OCI-LY1 (cell line): ENCODE measurements around the gene ZMAT3.

Experiments
- H2AFZ ChIP-seq: fragments of 200-600 bp; sonication (generic), shearing (Covaris generic); 2 replicates; pipeline ENCODE4 v1.6.0; 2014; ENCODE audit warnings: antibody characterized with exemption, mild to moderate bottlenecking, low read length
- H3F3A ChIP-seq: fragments of 200-600 bp; sonication (generic), shearing (Covaris generic); 2 replicates; pipeline ENCODE4 v1.6.0; 2014; ENCODE audit warnings: mild to moderate bottlenecking, antibody characterized with exemption, low read length, moderate library complexity; ENCODE audit not compliant: insufficient read depth
- H3K27ac ChIP-seq: fragments of 200-600 bp; sonication (generic); 2 replicates; pipeline ENCODE4 v1.5.1; 2014; ENCODE audit warnings: low read length, mixed run types, mild to moderate bottlenecking, low read depth; ENCODE audit not compliant: poor library complexity, severe bottlenecking
- H3K27me3 ChIP-seq: fragments of 200-600 bp; sonication (generic); 2 replicates; pipeline ENCODE4 v1.6.0; 2014; ENCODE audit warnings: antibody characterized with exemption, mild to moderate bottlenecking, low read length, moderate library complexity; ENCODE audit not compliant: insufficient read depth
- H3K36me3 ChIP-seq: fragments of 200-600 bp; sonication (generic); 2 replicates; pipeline ENCODE4 v1.6.1; 2014; ENCODE audit warnings: mild to moderate bottlenecking, antibody characterized with exemption, low read length, moderate library complexity, mixed read lengths; ENCODE audit not compliant: insufficient read depth
- H3K4me1 ChIP-seq: fragments of 200-600 bp; sonication (generic); 2 replicates; pipeline ENCODE4 v1.5.1; 2014; ENCODE audit warnings: mild to moderate bottlenecking, low read length, moderate library complexity; ENCODE audit not compliant: insufficient read depth, severe bottlenecking
- H3K4me2 ChIP-seq: fragments of 200-600 bp; sonication (generic), shearing (Covaris generic); 2 replicates; pipeline ENCODE4 v1.6.1; 2014; ENCODE audit warnings: low read length
- H3K4me3 ChIP-seq: fragments of 200-600 bp; sonication (generic); 2 replicates; pipeline ENCODE4 v1.5.1; 2014; ENCODE audit warnings: low read length, low read depth, mild to moderate bottlenecking, mixed read lengths; ENCODE audit not compliant: poor library complexity, severe bottlenecking
- H3K79me2 ChIP-seq: fragments of 200-600 bp; shearing (Covaris generic); 2 replicates; pipeline ENCODE4 v1.6.1; 2016; ENCODE audit warnings: mixed run types, low read length, mixed read lengths; ENCODE audit not compliant: insufficient read depth
- H3K9ac ChIP-seq: fragments of 200-600 bp; sonication (generic), shearing (Covaris generic); 2 replicates; pipeline ENCODE4 v1.6.1; 2014; ENCODE audit warnings: mild to moderate bottlenecking, low read length, mixed read lengths
- H3K9me2 ChIP-seq: fragments of 200-600 bp; sonication (generic), shearing (Covaris generic); 2 replicates; pipeline ENCODE4 v1.6.1; 2014; ENCODE audit warnings: low read depth, mild to moderate bottlenecking, low read length, mixed read lengths
- H3K9me3 ChIP-seq: fragments of 200-600 bp; shearing (Covaris generic); 2 replicates; pipeline ENCODE4 v1.6.1; 2014; ENCODE audit warnings: low read length, mixed read lengths
- H4K20me1 ChIP-seq: fragments of 200-600 bp; sonication (generic), shearing (Covaris generic); 2 replicates; pipeline ENCODE4 v1.6.0; 2016; ENCODE audit warnings: mild to moderate bottlenecking, low read length; ENCODE audit not compliant: insufficient read depth
- EZH2 ChIP-seq: fragments of 200-600 bp; sonication (generic), shearing (Covaris generic); IDR thresholded peaks from 2 replicates; pipeline ENCODE4 v1.8.0; 2017; ENCODE audit warnings: borderline replicate concordance, mixed run types, mild to moderate bottlenecking, antibody characterized with exemption, low read length, moderate library complexity, mixed read lengths
- TF ChIP-seq, protein P1 (sequence below): fragments of 200-600 bp; sonication (generic), shearing (Covaris generic); IDR thresholded peaks from 2 replicates; pipeline ENCODE4 v1.5.1; 2017; ENCODE audit warnings: mild to moderate bottlenecking, antibody characterized with exemption, low read length, moderate library complexity, mixed read lengths

Gene ZMAT3

DNA sequence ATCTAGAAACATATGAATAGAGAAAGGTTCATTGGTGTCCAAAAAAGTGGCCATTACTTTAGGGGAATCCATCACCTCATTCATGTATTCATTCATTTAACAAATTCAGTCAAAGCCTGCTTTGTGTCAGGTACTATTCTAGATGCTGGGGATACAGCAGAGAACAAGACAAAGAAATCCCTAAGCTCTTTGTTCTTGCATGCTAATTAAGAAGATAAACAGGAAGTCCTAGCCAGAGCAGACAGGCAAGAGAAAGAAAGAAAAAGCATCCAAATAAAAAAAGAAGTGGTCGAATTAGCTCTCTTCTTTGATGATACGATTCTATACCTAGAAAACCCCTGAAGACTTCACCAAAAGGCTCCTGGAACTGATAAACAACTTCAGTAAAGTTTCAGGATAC lies 12.4 kb upstream of the ZMAT3 start:
- Histone ChIP-seq H3K27ac (no peak overlapping the region), H3K4me1 (no peaks in the 10 kb centered on the region), H3K4me3 (no peak overlapping the region), H4K20me1 (no peaks in the 10 kb centered on the region), H3K79me2 (no peaks in the 10 kb centered on the region), H3K36me3 (no peaks in the 10 kb centered on the region), H3K4me2 (no peak overlapping the region), H3F3A (no peaks in the 10 kb centered on the region), H3K9me2 (no peaks in the 10 kb centered on the region), H3K9ac (no peak overlapping the region), H3K9me3 (no peaks in the 10 kb centered on the region), H3K27me3 (no peaks in the 10 kb centered on the region), H2AFZ (no peak overlapping the region)
- no peak for TF ChIP-seq EZH2
- TF ChIP-seq, protein P1, sequence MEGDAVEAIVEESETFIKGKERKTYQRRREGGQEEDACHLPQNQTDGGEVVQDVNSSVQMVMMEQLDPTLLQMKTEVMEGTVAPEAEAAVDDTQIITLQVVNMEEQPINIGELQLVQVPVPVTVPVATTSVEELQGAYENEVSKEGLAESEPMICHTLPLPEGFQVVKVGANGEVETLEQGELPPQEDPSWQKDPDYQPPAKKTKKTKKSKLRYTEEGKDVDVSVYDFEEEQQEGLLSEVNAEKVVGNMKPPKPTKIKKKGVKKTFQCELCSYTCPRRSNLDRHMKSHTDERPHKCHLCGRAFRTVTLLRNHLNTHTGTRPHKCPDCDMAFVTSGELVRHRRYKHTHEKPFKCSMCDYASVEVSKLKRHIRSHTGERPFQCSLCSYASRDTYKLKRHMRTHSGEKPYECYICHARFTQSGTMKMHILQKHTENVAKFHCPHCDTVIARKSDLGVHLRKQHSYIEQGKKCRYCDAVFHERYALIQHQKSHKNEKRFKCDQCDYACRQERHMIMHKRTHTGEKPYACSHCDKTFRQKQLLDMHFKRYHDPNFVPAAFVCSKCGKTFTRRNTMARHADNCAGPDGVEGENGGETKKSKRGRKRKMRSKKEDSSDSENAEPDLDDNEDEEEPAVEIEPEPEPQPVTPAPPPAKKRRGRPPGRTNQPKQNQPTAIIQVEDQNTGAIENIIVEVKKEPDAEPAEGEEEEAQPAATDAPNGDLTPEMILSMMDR = no peak

DNA sequence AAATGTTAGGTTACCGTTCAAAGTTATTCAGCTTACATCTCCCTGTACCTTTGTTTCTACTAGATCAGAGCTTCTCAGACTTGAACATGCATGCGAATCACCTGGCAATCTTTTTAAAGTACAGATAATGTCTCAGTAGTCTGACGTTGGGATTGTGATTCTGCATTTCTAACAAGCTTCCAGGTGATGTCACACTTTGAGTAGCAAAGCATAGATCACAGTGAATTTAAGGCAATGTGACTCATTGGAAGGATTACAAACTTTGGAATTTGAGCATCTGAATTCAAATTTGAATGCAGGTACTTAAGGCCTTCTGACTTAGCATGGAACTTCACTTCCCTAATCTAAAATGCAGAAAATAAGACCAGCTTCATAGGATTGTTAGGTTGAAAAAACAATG lies 10.8 kb upstream of the ZMAT3 start:
- H3K9me2 ChIP-seq = no peaks in the 10 kb centered on the region
- no peaks in the 10 kb centered on the region for H3K79me2 ChIP-seq
- TF ChIP-seq, protein P1 = no peak
- TF ChIP-seq EZH2 = no peak
- H3K9ac ChIP-seq = no peak overlapping the region
- no peaks in the 10 kb centered on the region for H3K36me3 ChIP-seq
- H3K27me3 ChIP-seq = no peaks in the 10 kb centered on the region
- no peak overlapping the region for H3K4me2 ChIP-seq
- no peaks in the 10 kb centered on the region for H3K4me1 ChIP-seq
- no peak overlapping the region for H2AFZ ChIP-seq
- no peak overlapping the region for H3K4me3 ChIP-seq
- H3K9me3 ChIP-seq = no peaks in the 10 kb centered on the region
- no peaks in the 10 kb centered on the region for H4K20me1 ChIP-seq
- no peaks in the 10 kb centered on the region for H3F3A ChIP-seq
- H3K27ac ChIP-seq = no peak overlapping the region

DNA sequence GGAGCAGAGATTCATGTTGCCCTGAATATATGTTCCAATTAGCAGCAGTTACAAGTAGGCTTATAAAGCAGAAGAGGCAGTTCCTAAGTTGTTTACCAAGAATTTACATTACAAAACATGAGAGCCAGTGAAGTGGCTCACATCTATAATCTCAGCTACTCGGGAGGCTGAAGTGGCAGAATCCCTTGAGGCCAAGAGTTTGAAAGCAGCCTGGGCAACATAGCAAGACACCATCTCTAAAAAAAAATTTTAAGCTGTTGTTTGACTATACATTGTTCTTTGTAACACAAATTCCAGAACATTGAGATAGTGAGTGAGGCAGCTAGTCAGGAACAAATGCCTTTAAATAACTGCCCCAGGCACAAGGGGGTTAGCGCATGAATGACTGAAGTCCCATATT lies 10.3 kb upstream of the ZMAT3 start:
- Histone ChIP-seq H3K79me2 (no peaks in the 10 kb centered on the region), H3K9me3 (no peaks in the 10 kb centered on the region), H3K27ac (no peak overlapping the region), H4K20me1 (no peaks in the 10 kb centered on the region), H3K4me1 (no peaks in the 10 kb centered on the region), H3K9me2 (no peaks in the 10 kb centered on the region), H3F3A (no peaks in the 10 kb centered on the region), H2AFZ (no peak overlapping the region), H3K36me3 (no peaks in the 10 kb centered on the region), H3K9ac (no peak overlapping the region), H3K4me3 (no peak overlapping the region), H3K4me2 (no peak overlapping the region), H3K27me3 (no peaks in the 10 kb centered on the region)
- TF ChIP-seq EZH2 = no peak
- TF ChIP-seq, protein P1 = no peak
